Activated T-cell treated with anti-CD3 and anti-CD28 coated beads for 24 hours (primary cell): Measurements from ENCODE around the gene STARD8.
A peak's percentile ranks its signal among the peaks of the same experiment; 100 is the strongest.
"Not testable (repeated sequence)": the region's sequence is repeated elsewhere in the genome, so short reads cannot be mapped to it uniquely, and the experiment has no call there.

Experiments
- DNase-seq: peaks from one replicate; pipeline ENCODE4 v3.0.0-alpha.2; 2020; ENCODE audit warnings: low read depth

Gene STARD8

DNA sequence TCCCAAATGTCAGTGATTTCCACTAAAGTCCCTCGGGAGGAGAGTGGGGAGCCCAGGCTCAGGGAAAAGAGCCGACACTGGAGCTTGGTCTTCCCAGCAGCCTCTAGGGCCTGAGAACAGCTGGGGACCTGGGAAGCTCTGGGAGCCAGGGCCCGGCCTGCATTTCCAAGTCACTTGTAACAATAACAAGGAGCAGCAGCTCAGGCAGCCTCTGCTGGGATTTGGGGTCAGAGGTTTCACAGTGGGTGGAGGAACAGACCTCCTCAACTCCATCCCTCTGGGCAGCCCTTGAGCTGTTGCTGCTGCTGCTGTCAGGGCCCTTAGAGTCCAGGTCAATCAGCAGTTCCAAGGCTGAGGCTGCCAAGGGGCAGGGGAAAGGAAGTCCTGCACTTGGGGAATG lies 11.1 kb downstream of the STARD8 start:
- DNase-seq: no peak

DNA sequence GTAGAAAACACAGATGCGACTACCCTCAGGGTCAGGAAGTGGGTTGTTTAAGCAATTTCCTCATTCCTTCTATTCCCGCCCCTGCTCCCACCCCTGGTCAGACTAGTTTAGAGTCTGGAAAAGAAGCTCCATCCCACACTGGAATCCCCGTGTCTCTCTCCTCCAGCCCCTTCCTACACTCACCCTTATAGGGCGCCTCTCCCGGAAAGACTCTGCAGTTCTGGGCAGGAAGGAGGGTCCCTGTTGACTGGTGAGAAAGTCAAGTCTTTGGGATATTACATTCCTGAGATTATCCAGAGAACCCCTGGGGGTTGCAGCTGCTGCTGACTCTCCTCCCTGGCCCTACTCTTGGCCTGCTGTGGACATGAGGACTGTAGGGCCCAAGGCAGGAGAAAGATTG lies 11.9 kb downstream of the STARD8 start:
- DNase-seq: no peak

DNA sequence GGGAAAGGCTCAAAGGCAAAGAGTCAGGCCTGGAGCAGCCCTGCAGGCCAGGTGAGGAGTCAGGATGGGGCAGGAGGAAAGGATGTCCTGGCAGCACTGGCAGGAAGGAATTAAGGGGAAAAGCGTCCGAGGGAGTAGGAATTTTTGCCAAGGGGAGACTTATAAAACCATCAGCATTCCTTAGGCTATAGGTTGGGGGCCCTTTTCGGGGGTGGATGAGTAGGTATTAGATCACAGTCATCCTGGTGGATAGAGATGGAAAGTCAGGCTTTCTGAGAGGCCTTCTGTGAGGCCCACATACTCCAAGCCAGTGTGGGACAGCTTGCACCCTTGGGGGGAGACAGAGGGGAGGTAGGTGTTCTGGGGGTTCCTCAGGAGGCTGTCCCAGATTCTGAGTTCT lies 12.3 kb downstream of the STARD8 start:
- no peak for DNase-seq

- DNase-seq: no peak
These were observed 13.3 kb downstream of the STARD8 start for GRCh38 chrX:68660746-68661145.

- no peak for DNase-seq
These were observed 18.0 kb downstream of the STARD8 start for GRCh38 chrX:68665502-68665901.

DNA sequence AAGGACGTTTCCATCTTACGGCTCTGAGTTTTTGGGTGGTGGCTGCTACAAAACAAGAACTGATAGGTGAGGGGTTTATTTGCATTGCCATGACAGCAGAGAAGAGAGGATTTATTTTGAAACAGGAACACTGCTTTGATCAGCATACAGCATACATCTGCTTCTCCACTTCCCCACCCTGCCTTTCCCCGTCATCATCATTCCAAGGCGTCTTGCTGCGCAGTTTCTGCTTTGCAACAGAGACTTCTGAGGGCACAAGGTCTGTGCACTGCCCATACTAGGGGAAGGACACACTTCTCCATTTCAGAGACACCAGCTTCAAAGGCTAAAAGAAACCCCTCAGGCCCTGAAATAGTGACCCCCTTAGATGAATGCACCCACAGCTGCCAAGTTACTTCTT lies 19.1 kb downstream of the STARD8 start:
- no peak for DNase-seq

DNA sequence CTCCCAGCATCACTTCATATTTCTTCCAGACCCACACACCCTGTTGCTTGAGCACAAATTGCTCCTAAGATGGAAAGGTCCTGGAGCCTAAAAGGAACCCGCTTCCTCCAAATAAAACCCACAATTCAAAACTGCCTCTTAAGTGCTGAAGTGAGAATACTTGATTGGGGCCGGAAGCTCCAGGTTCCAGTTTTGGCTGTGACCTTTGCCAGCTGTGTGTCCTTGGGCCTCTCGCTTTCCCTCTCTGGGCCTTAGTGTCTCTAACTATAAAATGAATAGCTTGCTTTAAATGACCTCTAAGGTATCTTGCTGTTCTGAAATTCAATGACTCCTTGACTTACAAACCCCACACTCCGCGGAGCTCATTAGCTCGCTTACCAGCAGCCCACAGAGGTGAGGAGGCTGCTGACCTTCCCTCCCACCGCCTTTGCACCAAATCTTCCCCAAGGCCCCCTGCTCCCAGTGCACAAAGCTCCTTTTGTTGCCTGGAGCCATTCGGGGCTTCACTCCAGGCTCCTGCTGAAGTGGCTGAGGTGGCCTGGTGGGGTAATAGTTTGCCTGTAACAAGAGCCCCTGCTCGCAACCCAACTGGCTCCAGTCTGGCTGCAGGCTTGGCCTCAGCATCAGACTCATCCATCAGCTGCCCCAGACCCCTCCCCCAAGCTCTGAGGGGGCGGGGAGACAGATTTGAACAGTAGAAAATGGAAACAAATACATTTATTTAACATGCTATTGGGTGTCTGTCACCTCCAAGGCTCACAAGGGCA lies 21.8 kb downstream of the STARD8 start:
- no peak for DNase-seq

GRCh38 chrX:68669871-68670270 lies 22.4 kb downstream of the STARD8 start:
- DNase-seq: no peak

- DNase-seq: no peak
These were observed 23.8 kb downstream of the STARD8 start for GRCh38 chrX:68671221-68671620.

GRCh38 chrX:68672581-68673318 lies 25.3 kb downstream of the STARD8 start:
- no peak for DNase-seq

DNA sequence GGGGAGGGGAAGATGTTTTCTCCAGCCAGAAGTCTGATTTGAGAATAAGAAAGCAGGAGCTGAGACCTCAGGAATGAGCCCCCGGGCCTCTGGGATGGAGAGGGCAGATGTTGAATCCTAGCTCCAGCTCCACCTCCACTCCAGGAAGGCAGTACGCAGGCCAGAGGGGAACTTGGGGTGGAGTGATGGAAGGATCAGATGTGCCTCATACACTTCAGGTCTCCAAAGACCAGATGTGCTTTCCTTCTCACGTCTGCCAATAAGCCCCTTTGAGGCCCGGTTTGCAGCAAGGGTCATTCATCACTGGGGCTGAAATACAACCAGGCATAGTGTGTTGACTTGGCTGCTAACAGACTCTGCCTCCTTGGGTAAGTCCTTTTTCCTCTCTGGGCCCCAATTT lies 28.1 kb downstream of the STARD8 start:
- no peak for DNase-seq

DNA sequence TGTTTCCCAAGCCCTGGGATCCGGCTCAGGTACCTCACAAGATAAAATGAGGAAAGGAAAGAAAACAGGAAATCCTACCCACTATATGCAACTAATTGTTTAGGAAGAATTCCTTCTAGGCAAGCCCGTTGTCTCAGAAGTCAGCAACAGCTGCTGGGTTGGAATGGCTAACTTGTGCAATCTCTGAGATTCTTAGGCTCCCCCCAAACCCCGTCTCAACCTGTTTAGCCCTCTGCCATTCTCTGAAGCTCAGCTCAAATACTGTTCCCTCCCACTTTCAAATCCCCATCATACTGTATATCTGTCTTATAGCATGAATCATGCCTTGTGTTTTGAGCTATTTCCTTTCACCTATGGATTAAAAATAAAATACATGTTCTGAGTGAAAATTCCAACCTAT lies 28.9 kb downstream of the STARD8 start:
- DNase-seq: no peak

GRCh38 chrX:68677998-68678397 lies 30.5 kb downstream of the STARD8 start:
- DNase-seq: no peak

DNA sequence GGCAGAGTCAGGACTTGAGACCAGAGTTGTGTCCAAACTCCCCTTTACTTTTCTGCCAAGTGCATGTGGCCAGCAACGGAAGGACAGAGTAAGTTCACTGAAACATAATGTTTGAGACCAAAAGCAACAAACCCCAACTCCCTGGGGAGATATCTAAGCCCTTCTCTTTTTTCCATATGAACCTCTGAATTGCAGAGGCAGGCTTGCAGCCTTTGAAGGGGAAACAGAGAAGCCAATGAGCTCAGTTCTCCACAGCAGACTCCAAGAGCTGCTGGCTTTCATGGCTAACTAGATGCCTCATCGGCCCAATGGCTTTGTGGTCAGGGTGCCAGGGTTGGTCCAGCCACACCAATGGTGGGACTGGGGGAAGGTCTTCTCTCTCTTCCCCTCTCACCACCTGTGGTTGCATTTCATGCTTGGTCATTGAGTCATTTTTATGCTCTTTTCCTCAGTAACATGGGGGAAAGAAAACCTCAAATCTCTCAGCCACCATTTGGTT lies 34.0 kb downstream of the STARD8 start:
- DNase-seq: no peak

DNA sequence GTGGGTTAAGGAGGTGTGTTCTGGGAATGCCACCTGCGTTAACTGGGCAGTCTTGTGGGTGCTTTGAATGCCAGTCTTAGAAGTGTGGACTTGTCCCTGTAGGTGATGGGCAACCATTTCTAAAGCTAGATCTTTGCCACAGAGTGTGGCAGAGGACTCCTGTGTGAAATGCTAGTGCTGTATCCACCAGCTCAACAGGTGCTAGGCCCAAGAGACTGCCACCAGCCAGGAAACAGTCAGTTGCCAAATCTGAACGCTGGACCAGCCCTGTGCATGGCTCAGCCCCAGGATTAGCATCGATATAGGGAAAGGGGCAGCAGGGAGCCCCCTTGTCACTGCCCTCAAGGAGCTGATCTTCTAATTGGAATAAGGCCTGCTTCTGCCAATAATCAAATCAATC lies 35.3 kb downstream of the STARD8 start:
- DNase-seq: no peak

GRCh38 chrX:68683580-68683979 lies 36.1 kb downstream of the STARD8 start:
- DNase-seq: no peak

DNA sequence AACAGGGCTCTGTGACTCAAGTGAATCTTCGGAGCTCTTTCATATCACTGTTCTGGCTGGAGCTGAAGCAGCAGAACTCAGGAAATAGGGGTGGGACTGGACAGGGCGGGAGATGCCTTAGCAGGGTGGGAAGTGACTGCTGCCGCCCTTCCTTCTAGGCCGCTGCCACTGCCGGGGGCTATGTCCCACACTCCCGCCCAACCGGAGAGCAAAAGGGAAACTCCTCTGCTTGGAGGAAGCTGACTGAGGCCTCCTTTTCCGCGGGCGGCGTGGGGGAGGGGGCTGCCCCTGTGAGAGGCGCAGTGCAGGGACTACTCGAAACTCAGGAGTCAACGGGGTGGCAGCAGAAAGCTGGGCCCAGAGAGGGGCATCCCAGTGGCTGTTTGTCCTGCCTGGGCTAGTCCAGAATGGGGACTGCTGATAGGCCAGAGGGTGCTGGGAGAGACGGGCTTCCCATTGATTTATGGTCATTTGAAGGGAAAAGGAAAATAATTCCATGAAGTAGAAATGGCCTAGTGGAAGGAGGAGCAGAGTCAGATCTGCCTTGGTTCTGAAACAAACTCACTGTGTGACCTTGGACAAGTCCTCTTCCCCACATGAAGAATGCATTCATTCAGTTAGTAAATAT lies 36.9 kb downstream of the STARD8 start:
- no peak for DNase-seq

DNA sequence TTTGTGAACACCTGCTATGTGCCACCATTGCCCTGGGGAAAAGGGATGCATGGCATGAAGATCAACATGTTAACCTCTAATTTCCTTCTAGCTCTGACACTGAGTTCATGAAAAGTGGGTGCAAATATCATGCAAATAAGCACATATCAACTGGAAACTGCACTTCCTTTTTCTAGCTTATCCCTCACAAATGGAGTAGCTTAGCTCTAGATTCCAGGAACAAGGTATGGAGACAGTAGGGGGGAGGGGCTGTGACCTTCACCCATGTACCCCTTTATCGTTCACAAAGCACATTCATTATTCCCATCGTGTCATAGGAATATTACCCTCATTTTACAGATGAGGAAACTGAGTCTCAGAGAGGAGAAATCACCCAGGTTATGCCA lies 37.4 kb downstream of the STARD8 start:
- no peak for DNase-seq

GRCh38 chrX:68685685-68686084 lies 38.2 kb downstream of the STARD8 start:
- DNase-seq: no peak

GRCh38 chrX:68686097-68686977 lies 38.9 kb downstream of the STARD8 start:
- DNase-seq: peak; percentile 5

DNA sequence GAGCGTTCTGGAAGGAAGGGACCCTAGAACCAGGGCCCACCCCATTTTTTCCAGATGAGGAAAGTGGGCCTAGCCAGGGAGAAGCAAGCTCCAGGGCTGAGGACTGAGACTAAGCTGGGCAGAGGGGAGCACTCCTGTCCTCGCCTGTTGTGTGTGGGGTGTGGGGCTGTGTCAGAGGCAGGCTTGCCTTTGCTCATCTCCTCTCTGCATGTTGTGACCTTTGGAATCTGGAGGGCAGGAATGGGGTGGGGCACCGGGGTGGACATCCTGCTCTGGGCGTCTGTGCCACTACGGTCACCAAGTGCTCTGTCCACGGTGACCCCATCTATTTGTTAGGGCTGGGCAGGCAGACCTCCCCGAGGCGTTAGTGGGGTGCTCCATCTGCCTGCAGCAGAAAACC lies 41.5 kb downstream of the STARD8 start:
- not testable (repeated sequence) for DNase-seq

- no peak for DNase-seq
These were observed 43.6 kb downstream of the STARD8 start for GRCh38 chrX:68690936-68691501.
